Suprapubic skin (tissue), 4 donors: ENCODE measurements around the gene CRCP. TPM values are rescaled to one million over a fixed set of nuclear protein-coding genes. Genes with fewer than 3 reads are reported as not detected.

Experiments
- DNase-seq, 2 donors: peaks; one replicate each; pipeline ENCODE4 v3.0.0-alpha.2; 2019; ENCODE audit warnings: low spot score in 2 of 2
- H3K27ac ChIP-seq: fragments of 200-600 bp; sonication (generic); one replicate; pipeline ENCODE4 v1.5.1; 2019
- H3K27me3 ChIP-seq: fragments of 200-600 bp; sonication (generic); one replicate; pipeline ENCODE4 v1.5.1; 2019
- H3K36me3 ChIP-seq: fragments of 200-600 bp; sonication (generic); one replicate; pipeline ENCODE4 v1.5.1; 2019
- H3K4me1 ChIP-seq: fragments of 200-600 bp; sonication (generic); one replicate; pipeline ENCODE4 v1.5.1; 2019
- H3K4me3 ChIP-seq: fragments of 200-600 bp; sonication (generic); one replicate; pipeline ENCODE4 v1.5.1; 2019; ENCODE audit warnings: mild to moderate bottlenecking
- H3K9me3 ChIP-seq: fragments of 200-600 bp; sonication (generic); one replicate; pipeline ENCODE4 v1.5.1; 2019
- CTCF ChIP-seq, 2 donors: fragments of 200-600 bp in 1 of 2; fragments of 450-650 bp in 1 of 2; sonication (generic) in 1 of 2; IDR thresholded peaks; one replicate each; pipeline ENCODE4 v1.5.1; 2016 to 2019; ENCODE audit warnings: antibody characterized with exemption in 2 of 2, mild to moderate bottlenecking in 1 of 2, moderate library complexity in 1 of 2
- EP300 ChIP-seq: sonication (generic); formaldehyde crosslinking; IDR thresholded peaks from one replicate; pipeline ENCODE4 v1.6.1; 2017; ENCODE audit warnings: antibody characterized with exemption
- POLR2A ChIP-seq, 2 donors: fragments of 450-650 bp; IDR thresholded peaks; one replicate each; pipeline ENCODE4 v1.6.1; 2017; ENCODE audit warnings: antibody characterized with exemption in 2 of 2, mild to moderate bottlenecking in 2 of 2, moderate library complexity in 2 of 2
- POLR2AphosphoS5 ChIP-seq, 3 donors: sonication (generic); formaldehyde crosslinking; IDR thresholded peaks; one replicate each; pipeline ENCODE4 v1.6.1; 2017; ENCODE audit warnings: antibody characterized with exemption in 3 of 3
- WGBS: methylation state at CpG from one replicate; pipeline ENCODE4 v1.1.5; 2018; 5-methylcytosine and 5-hydroxymethylcytosine counted together
- total RNA-seq, 4 donors: library from RNA; depleted of rRNA; stranded (reverse); fragments of >200 nt; gene quantifications; one replicate each; pipeline ENCODE4 v1.1.0, GENCODE V29; 2016

CRCP gene
- total RNA-seq, 4 donors from 2014 or later: 33.8 to 67.2 (median 42.8) TPM

GRCh38 chr7:66176914-66177313 lies 62.3 kb downstream of the CRCP start:
- TF ChIP-seq CTCF (IDR thresholded peaks at IDR 0.05) (no peak), EP300 (no peak), POLR2A (IDR thresholded peaks at IDR 0.05) (no peak), POLR2AphosphoS5 (IDR thresholded peaks at IDR 0.05) (no peak)
- WGBS: 38% methylated on average over 2 of the region's 2 CpGs
- no peak overlapping the region for H3K27ac ChIP-seq
- H3K4me3 ChIP-seq: no peak overlapping the region
- H3K27me3 ChIP-seq: no peaks in the 10 kb centered on the region
- DNase-seq: peak in 1 of 2 donors; percentile 83
- no peaks in the 10 kb centered on the region for H3K4me1 ChIP-seq
- H3K9me3 ChIP-seq: no peaks in the 10 kb centered on the region
- no peaks in the 10 kb centered on the region for H3K36me3 ChIP-seq

DNA sequence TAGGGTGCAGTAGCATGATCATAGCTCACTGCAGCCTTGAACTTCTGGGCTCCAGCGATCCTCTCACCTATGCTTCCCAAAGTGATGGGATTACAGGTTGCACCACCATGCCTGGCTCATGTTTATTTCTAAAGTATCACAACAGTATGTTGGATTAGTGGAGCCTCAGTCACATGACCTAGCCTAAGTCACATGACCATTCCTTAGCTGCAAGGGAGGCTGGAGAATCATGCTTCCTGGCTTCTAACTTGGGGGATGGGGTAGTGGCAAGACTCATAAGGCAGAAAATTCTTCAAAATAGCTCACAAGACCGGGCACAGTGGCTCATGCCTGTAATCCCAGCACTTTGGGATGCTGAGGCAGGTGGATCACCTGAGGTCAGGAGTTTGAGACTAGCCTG lies 63.6 kb downstream of the CRCP start:
- H3K9me3 ChIP-seq: no peaks in the 10 kb centered on the region
- DNase-seq: no peak
- no peaks in the 10 kb centered on the region for H3K4me1 ChIP-seq
- H3K27me3 ChIP-seq: no peaks in the 10 kb centered on the region
- no peak overlapping the region for H3K27ac ChIP-seq
- TF ChIP-seq POLR2A (IDR thresholded peaks at IDR 0.05) (no peak), POLR2AphosphoS5 (IDR thresholded peaks at IDR 0.05) (no peak), EP300 (no peak), CTCF (IDR thresholded peaks at IDR 0.05) (no peak)
- H3K4me3 ChIP-seq: no peak overlapping the region
- WGBS: 100% methylated on average over 2 of the region's 2 CpGs
- H3K36me3 ChIP-seq: no peaks in the 10 kb centered on the region

DNA sequence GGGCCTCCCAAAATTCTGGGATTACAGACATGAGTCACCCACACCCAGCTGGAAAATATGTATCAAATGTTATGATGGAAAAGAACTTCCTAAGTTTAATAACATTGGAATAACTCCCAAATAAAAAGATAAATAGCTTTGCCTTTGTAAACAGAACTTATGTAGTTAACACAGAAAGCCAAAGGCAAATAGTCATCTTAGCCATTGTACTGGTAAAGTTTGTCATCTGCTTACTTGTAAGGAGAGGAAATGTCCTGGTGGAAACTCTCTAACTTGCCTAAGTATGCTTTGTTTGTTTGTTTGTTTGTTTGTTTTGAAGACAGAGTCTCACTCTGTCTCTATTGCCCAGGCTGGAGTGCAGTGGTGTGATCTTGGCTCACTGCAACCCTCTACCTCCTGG lies 66.7 kb downstream of the CRCP start:
- no peaks in the 10 kb centered on the region for H3K9me3 ChIP-seq
- no peaks in the 10 kb centered on the region for H3K4me1 ChIP-seq
- no peak for DNase-seq
- H3K27ac ChIP-seq: no peak overlapping the region
- H3K4me3 ChIP-seq: no peak overlapping the region
- TF ChIP-seq POLR2AphosphoS5 (IDR thresholded peaks at IDR 0.05): no peak
- no peaks in the 10 kb centered on the region for H3K36me3 ChIP-seq
- H3K27me3 ChIP-seq: no peaks in the 10 kb centered on the region

DNA sequence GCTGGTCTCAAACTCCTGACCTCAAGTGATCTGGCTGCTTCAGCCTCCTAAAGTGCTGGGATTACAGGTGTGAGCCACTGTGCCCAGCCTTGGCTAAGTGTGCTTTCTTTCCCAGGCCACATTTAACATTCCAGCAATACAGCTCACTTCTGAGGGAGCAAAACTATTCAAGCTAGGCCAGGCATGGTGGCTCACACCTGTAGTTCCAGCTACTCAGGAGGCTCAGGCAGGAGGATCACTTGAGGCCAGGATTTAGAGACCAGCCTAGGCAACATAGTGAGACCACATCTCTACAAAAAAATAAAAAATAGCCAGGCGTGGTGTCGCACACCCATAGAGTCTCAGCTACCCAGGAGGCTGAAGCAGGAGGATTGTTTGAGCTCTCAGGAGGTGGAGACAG lies 67.2 kb downstream of the CRCP start:
- Histone ChIP-seq H3K36me3 (no peaks in the 10 kb centered on the region), H3K27ac (no peak overlapping the region), H3K4me1 (no peaks in the 10 kb centered on the region), H3K4me3 (no peak overlapping the region), H3K9me3 (no peaks in the 10 kb centered on the region), H3K27me3 (no peaks in the 10 kb centered on the region)
- DNase-seq: no peak
- 98% methylated on average over 2 of the region's 2 CpGs for WGBS
- no peak for TF ChIP-seq CTCF (IDR thresholded peaks at IDR 0.05)
- TF ChIP-seq EP300: no peak
- TF ChIP-seq POLR2A (IDR thresholded peaks at IDR 0.05): no peak
- no peak for TF ChIP-seq POLR2AphosphoS5 (IDR thresholded peaks at IDR 0.05)

DNA sequence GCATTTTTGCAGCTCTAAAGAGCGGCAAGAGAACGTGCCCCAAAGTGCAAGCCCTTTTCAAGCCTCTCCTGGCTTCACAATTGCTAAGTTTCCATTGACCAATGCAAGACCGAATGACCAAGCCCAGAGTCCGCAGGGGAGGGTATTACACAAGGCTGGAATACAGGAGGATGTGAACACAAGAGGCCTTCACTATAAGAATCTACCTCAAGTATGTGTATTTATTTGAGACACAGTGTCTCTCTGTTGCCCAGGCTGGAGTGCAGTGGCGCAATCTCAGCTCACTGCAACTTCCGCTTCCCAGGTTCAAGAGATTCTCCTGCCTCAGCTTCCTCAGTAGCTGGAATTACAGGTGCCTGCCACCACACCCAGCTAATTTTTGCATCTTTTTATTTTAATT lies 68.3 kb downstream of the CRCP start:
- H3K9me3 ChIP-seq: no peaks in the 10 kb centered on the region
- H3K27me3 ChIP-seq: no peaks in the 10 kb centered on the region
- H3K4me1 ChIP-seq: peaks cover 2% of the 10 kb centered on the region
- H3K27ac ChIP-seq: no peak overlapping the region
- TF ChIP-seq POLR2AphosphoS5 (IDR thresholded peaks at IDR 0.05) (no peak), CTCF (IDR thresholded peaks at IDR 0.05) (no peak), EP300 (no peak), POLR2A (IDR thresholded peaks at IDR 0.05) (no peak)
- no peak for DNase-seq
- no peaks in the 10 kb centered on the region for H3K36me3 ChIP-seq
- no peak overlapping the region for H3K4me3 ChIP-seq
- 89% methylated on average over 6 of the region's 6 CpGs for WGBS

- no peak for DNase-seq
- 88% methylated on average over 2 of the region's 2 CpGs for WGBS
Measured at GRCh38 chr7:66183700-66184099, 69.1 kb downstream of the CRCP start.

More at GRCh38 chr7:66183700-66184099, 69.1 kb downstream of the CRCP start:
- TF ChIP-seq POLR2AphosphoS5 (IDR thresholded peaks at IDR 0.05) (no peak), POLR2A (IDR thresholded peaks at IDR 0.05) (no peak), EP300 (no peak), CTCF (IDR thresholded peaks at IDR 0.05) (no peak)
- Histone ChIP-seq H3K9me3 (no peaks in the 10 kb centered on the region), H3K36me3 (no peaks in the 10 kb centered on the region), H3K4me1 (peaks cover 2% of the 10 kb centered on the region), H3K4me3 (no peak overlapping the region), H3K27me3 (no peaks in the 10 kb centered on the region), H3K27ac (no peak overlapping the region)
